GM12878 (cell line): ENCODE data around the gene SIPA1. TPM values are rescaled to one million over a fixed set of nuclear protein-coding genes. Genes with fewer than 3 reads are reported as not detected.

Experiments
- ATAC-seq: fragments of 200-7000 bp; cut with Tn5 transposase; 3 replicates; pipeline ENCODE4 v1.9.1; 2020; ENCODE audit warnings: mild to moderate bottlenecking, moderate library complexity
- BruUV-seq: library from RNA; stranded (reverse); fragments of 400-500 nt; replicated peaks from 2 replicates; lab custom pipeline; 2021; lab: Mats Ljungman, UMichigan
- CTCF ChIA-PET: fragments of 300-600 bp; sonication (Branson Sonifier 250); formaldehyde crosslinking; extraction: SDS; loops from one replicate; lab custom pipeline; 2021; ENCODE audit warnings: inconsistent platforms; lab: Yijun Ruan, JAX
- POLR2A ChIA-PET: fragments of 350-600 bp; formaldehyde crosslinking; extraction: SDS; loops from one replicate; lab custom pipeline; 2021; ENCODE audit warnings: inconsistent platforms; lab: Charles Lee
- RAD21 ChIA-PET: fragments of 300-600 bp; sonication (Branson Sonifier 250); formaldehyde crosslinking; loops from one replicate; lab custom pipeline; 2023; ENCODE audit warnings: antibody characterized with exemption; ENCODE audit not compliant: unreplicated experiment; lab: Charles Lee
- SMC1A ChIA-PET: fragments of 300-600 bp; sonication (Branson Sonifier 250); formaldehyde crosslinking; loops from one replicate; lab custom pipeline; 2023; ENCODE audit not compliant: unreplicated experiment, uncharacterized antibody; lab: Charles Lee
- DNase-seq: peaks from one replicate; pipeline ENCODE4 v3.0.0-alpha.2; 2011; ENCODE audit warnings: low read depth, low spot score
- FAIRE-seq: peaks from 3 replicates; lab custom pipeline; 2011; peaks lifted over from hg19 to GRCh38; lab: Jason Lieb, UNC
- H2AFZ ChIP-seq: 2 replicates; pipeline ENCODE4 v1.6.0; 2011; ENCODE audit warnings: low read depth, low read length, control low read depth; ENCODE audit not compliant: control insufficient read depth
- H3K27ac ChIP-seq: 2 replicates; pipeline ENCODE4 v1.5.1; 2011; ENCODE audit warnings: control low read depth; ENCODE audit not compliant: control insufficient read depth, insufficient read depth
- H3K27me3 ChIP-seq, 2 experiments: replicated peaks in 1 of 2; 2 replicates each; pipeline versions ENCODE4 v1.6.0 to v1.6.1; 2011; ENCODE audit warnings: low read length in 1 of 2; ENCODE audit not compliant: control insufficient read depth in 2 of 2, insufficient read depth in 2 of 2
- H3K36me3 ChIP-seq, 2 experiments: 2 replicates each; pipeline ENCODE4 v1.5.1; 2011; ENCODE audit warnings: low read length in 1 of 2; ENCODE audit not compliant: control insufficient read depth in 2 of 2, insufficient read depth in 2 of 2
- H3K4me1 ChIP-seq: 2 replicates; pipeline ENCODE4 v1.6.1; 2011; ENCODE audit warnings: mild to moderate bottlenecking, low read length, moderate library complexity, mixed read lengths; ENCODE audit not compliant: control insufficient read depth, insufficient read depth
- H3K4me2 ChIP-seq: 2 replicates; pipeline ENCODE4 v1.6.0; 2011; ENCODE audit warnings: control low read depth; ENCODE audit not compliant: control insufficient read depth, insufficient read depth
- H3K4me3 ChIP-seq: fragments of 200-600 bp; sonication (generic); 2 replicates; pipeline ENCODE4 v1.5.1; 2016
- H3K79me2 ChIP-seq: 2 replicates; pipeline ENCODE4 v1.6.0; 2011; ENCODE audit warnings: low read length; ENCODE audit not compliant: control insufficient read depth, insufficient read depth
- H3K9ac ChIP-seq: 2 replicates; pipeline ENCODE4 v1.8.0; 2011; ENCODE audit warnings: low read length, control low read depth, mixed read lengths; ENCODE audit not compliant: control insufficient read depth, insufficient read depth
- H3K9me3 ChIP-seq: replicated peaks from 3 replicates; pipeline ENCODE4 v1.5.1; 2011; ENCODE audit warnings: mild to moderate bottlenecking, low read length; ENCODE audit not compliant: control insufficient read depth, insufficient read depth
- H4K20me1 ChIP-seq: 2 replicates; pipeline ENCODE4 v1.6.0; 2011; ENCODE audit not compliant: control insufficient read depth, insufficient read depth
- CHD4 ChIP-seq: fragments of 200-600 bp; sonication (generic); IDR thresholded peaks from 2 replicates; pipeline ENCODE4 v1.6.1; 2016; ENCODE audit warnings: mild to moderate bottlenecking
- DPF2 ChIP-seq: fragments of 450-650 bp; IDR thresholded peaks from 2 replicates; pipeline ENCODE4 v1.6.1; 2017; ENCODE audit warnings: mild to moderate bottlenecking
- IKZF2 ChIP-seq, 2 experiments: fragments of 450-650 bp; IDR thresholded peaks; 2 replicates each; pipeline ENCODE4 v1.6.1; 2017; ENCODE audit warnings: mild to moderate bottlenecking in 2 of 2, moderate library complexity in 2 of 2
- KLF5 ChIP-seq: fragments of 450-650 bp; IDR thresholded peaks from 2 replicates; pipeline ENCODE4 v1.6.1; 2014; ENCODE audit warnings: mild to moderate bottlenecking; ENCODE audit not compliant: partially characterized antibody
- MEF2A ChIP-seq: IDR thresholded peaks from 2 replicates; pipeline ENCODE4 v1.6.1; 2011; ENCODE audit warnings: low read depth, mild to moderate bottlenecking, low read length, moderate library complexity; ENCODE audit not compliant: insufficient read depth
- NR2C2 ChIP-seq: IDR thresholded peaks from 2 replicates; pipeline ENCODE4 v1.6.1; 2011; ENCODE audit warnings: borderline replicate concordance, low read depth; ENCODE audit not compliant: control insufficient read depth, insufficient read length
- RAD51 ChIP-seq: fragments of 450-650 bp; IDR thresholded peaks from 2 replicates; pipeline ENCODE4 v1.6.1; 2016; ENCODE audit warnings: moderate library complexity, mild to moderate bottlenecking, inconsistent platforms
- WGBS: methylation state at CpG from one replicate; pipeline ENCODE4 v1.1.6; 2016; ENCODE audit warnings: low lambda C conversion rate; ENCODE audit not compliant: insufficient replicate concordance, insufficient coverage; ENCODE audit errors: missing lambda C conversion rate; 5-methylcytosine and 5-hydroxymethylcytosine counted together
- in situ Hi-C: fragments of 300-500 bp; cut with MboI; formaldehyde crosslinking; loops from 9 replicates; pipeline ENCODE4 v1.14.3; 2018; ENCODE audit warnings: mixed read lengths
- intact Hi-C: fragments of 100-400 bp; cut with micrococcal nuclease; formaldehyde crosslinking; loops from one replicate; pipeline ENCODE4 v1.14.2; 2022; ENCODE audit not compliant: unreplicated experiment
- polyA plus RNA-seq, 11 experiments: library from polyadenylated mRNA; depleted of rRNA in 4 of 11; unstranded in 6 of 11; stranded (reverse) in 5 of 11; fragments of >200 nt; fragmentation: Nextera tagmentation in 4 of 11; fragmentation: Illumina TruSeq in 1 of 11; extraction: Ambion mirVana in 4 of 11; extraction: Trizol in 1 of 11; gene quantifications; 1 replicate in 1 of 11; 2 replicates in 10 of 11; pipeline versions ENCODE4 v1.2.1 to v1.2.3, GENCODE V29; 2011 to 2016; ENCODE audit warnings: inconsistent platforms in 2 of 11, missing spikeins in 2 of 11, low read depth in 1 of 11
- total RNA-seq, 4 experiments: library from RNA; depleted of rRNA in 3 of 4; stranded (reverse); fragments of >200 nt in 3 of 4; fragmentation: Illumina TruSeq in 1 of 4; extraction: Trizol in 1 of 4; gene quantifications; 2 replicates each; pipeline versions ENCODE4 v1.2.1 to v1.2.3, GENCODE V29; 2013 to 2021

The SIPA1 gene
- total and polyA plus RNA-seq, 10 of the 15 experiments (the other 5 are each of a cell fraction or from before 2014, with no cell fraction given), result 1.0 to 139 (median 33.4) TPM

- Histone ChIP-seq H3K4me1 (peaks cover 18% of the 10 kb centered on the region), H3K27me3 (no peaks in the 10 kb centered on the region), H3K9ac (peak overlapping the region; percentile 68), H3K9me3 (no peaks in the 10 kb centered on the region), H2AFZ (no peak overlapping the region), H3K27ac (no peak overlapping the region), H3K4me2 (peak overlapping the region; percentile 94), H3K4me3 (peak overlapping the region; percentile 100), H4K20me1 (no peaks in the 10 kb centered on the region; the same call in 1 of the 2 replicates), H3K79me2 (peaks cover 60% of the 10 kb centered on the region), H3K36me3 (peaks cover 13 to 21% of the 10 kb centered on the region in 2 experiments; a peak in 3 of 4 replicates)
- no peak for DNase-seq
- RAD21 ChIA-PET, result interaction anchor here (0.6 to 1.4 kb wide), 2 partner anchors 28 to 94 kb away, joined by 3 read pairs; partner anchors contain the start of gene KAT5
- intact Hi-C loops, result no loop called here
- in situ Hi-C loops, result no loop called here
- TSS peak; percentile 60 for BruUV-seq
- no peak for FAIRE-seq
- POLR2A ChIA-PET, result interaction anchor here (0.5 to 5.0 kb wide), 9 partner anchors 9 to 301 kb away, joined by 3 to 34 read pairs (median 3); partner anchors contain the start of genes C11orf68, EHBP1L1, SIPA1 and ZNRD2
- CTCF ChIA-PET, result interaction anchor here (0.6 to 2.9 kb wide), 6 partner anchors 8 to 204 kb away, joined by 3 to 25 read pairs (median 4); partner anchors contain the start of genes FAM89B, SIPA1 and ZNRD2
- no peak for ATAC-seq
- TF ChIP-seq MEF2A, result no peak
- no peak for TF ChIP-seq IKZF2 (IDR thresholded peaks at IDR 0.05)
- no peak for TF ChIP-seq KLF5
- no peak for TF ChIP-seq DPF2
- no peak for TF ChIP-seq RAD51
- no peak for TF ChIP-seq NR2C2
- TF ChIP-seq CHD4, result no peak
- WGBS, result 90% methylated on average over 17 of the region's 17 CpGs
- SMC1A ChIA-PET, result interaction anchor here (0.6 to 1.5 kb wide), 3 partner anchors 9 to 44 kb away, joined by 4 to 6 read pairs (median 4); partner anchors contain the start of genes FAM89B and SIPA1
Observed at GRCh38 chr11:65617136-65617850, 20.6 kb upstream of the SIPA1 start.
